ENCODE data around the gene EPB41L4B.

Gene EPB41L4B

DNA sequence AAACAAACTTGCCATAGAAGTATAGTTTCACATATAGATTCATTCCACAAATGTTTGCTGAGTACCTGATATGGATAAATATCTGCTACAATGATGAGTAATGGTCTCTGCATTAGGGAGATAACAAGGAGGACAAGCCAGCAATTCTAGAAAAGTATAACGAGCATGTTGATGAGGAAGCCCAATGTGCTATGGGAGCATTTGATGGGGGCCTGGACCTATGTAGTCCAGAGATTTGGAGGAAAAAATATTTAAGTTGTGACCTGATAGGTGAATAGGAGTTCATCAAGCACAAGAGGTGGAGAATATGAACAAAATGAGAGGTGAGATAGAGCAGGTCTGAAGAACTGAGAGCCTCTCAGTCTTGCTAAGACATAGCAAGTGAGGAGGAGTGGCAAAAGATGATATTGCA lies 186.7 kb downstream of the EPB41L4B start:
- Histone ChIP-seq H4K8ac (ENCODE audit: low read length) (no peak overlapping the region), H4K91ac (ENCODE audit: low read length) (no peak overlapping the region), H2AK5ac (ENCODE audit: low read length, severe bottlenecking) (no peak overlapping the region), H3K4me2 (ENCODE audit: low read length, poor library complexity, severe bottlenecking) (no peak overlapping the region), H3K79me1 (replicated peaks; ENCODE audit: low read length, poor library complexity, severe bottlenecking) (no peaks in the 10 kb centered on the region), H3K23ac (ENCODE audit: low read length in 2 of 2) (no peak overlapping the region), H3K27me3 (ENCODE audit: control insufficient read depth in 1 of 2, insufficient read depth in 1 of 2, low read length in 2 of 2) (peaks cover 0 to 3% of the 10 kb centered on the region in 2 experiments), H3K36me3 (ENCODE audit: control insufficient read depth in 1 of 2, insufficient read depth in 2 of 2, low read depth in 1 of 2, low read length in 2 of 2) (no peaks in the 10 kb centered on the region), H2BK12ac (ENCODE audit: low read length in 2 of 2) (no peak overlapping the region), H3K9ac (ENCODE audit: low read length) (no peak overlapping the region), H3K14ac (ENCODE audit: low read length in 2 of 2) (no peak overlapping the region), H3K4me3 (ENCODE audit: insufficient read depth in 1 of 2, low read depth in 1 of 2, low read length in 2 of 2) (no peak overlapping the region), H2BK15ac (ENCODE audit: low read depth, poor library complexity, severe bottlenecking) (no peak overlapping the region), H2BK5ac (ENCODE audit: low read depth, low read length, poor library complexity, severe bottlenecking) (no peak overlapping the region), H2AFZ (ENCODE audit: low read depth, low read length) (no peak overlapping the region), H3K18ac (ENCODE audit: low read depth in 1 of 2, low read length in 2 of 2) (no peak overlapping the region), H3K4ac (ENCODE audit: low read depth in 1 of 2, low read length in 2 of 2) (no peak overlapping the region), H3K9me3 (ENCODE audit: control insufficient read depth, low read length) (no peaks in the 10 kb centered on the region), H3K4me1 (ENCODE audit: control insufficient read depth, insufficient read depth, low read depth, low read length) (no peaks in the 10 kb centered on the region), H3K27ac (ENCODE audit: low read length, poor library complexity, severe bottlenecking) (no peak overlapping the region), H2BK120ac (ENCODE audit: low read depth, low read length) (no peak overlapping the region)
- no peak for DNase-seq
- WGBS, result 95% methylated on average over 1 of the region's 1 CpG

DNA sequence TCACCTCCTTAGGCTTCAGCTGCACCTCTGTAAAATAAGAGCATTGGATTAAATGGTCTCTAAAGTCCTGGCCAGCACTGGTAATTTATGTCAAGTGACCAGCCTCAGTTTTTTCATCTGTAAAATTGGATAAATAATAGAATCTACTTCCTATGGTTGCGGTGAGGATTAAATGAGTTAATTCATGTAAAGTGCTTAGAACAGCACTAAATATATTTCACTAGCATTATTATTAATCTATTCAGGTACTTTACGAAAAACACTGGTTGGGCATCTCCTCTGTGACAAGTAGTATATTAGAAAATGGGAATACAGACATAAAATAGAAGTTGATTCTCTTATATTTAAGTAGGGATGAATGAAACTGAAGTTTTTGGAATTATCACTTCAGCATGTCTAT lies 187.3 kb downstream of the EPB41L4B start:
- Histone ChIP-seq H3K14ac (ENCODE audit: low read length in 2 of 2) (no peak overlapping the region), H3K9ac (ENCODE audit: low read length) (no peak overlapping the region), H3K9me3 (ENCODE audit: control insufficient read depth, low read length) (no peaks in the 10 kb centered on the region), H2AK5ac (ENCODE audit: low read length, severe bottlenecking) (no peak overlapping the region), H3K4ac (ENCODE audit: low read depth in 1 of 2, low read length in 2 of 2) (no peak overlapping the region), H3K79me1 (replicated peaks; ENCODE audit: low read length, poor library complexity, severe bottlenecking) (no peaks in the 10 kb centered on the region), H2AFZ (ENCODE audit: low read depth, low read length) (no peak overlapping the region), H4K91ac (ENCODE audit: low read length) (no peak overlapping the region), H3K4me1 (ENCODE audit: control insufficient read depth, insufficient read depth, low read depth, low read length) (no peaks in the 10 kb centered on the region), H2BK120ac (ENCODE audit: low read depth, low read length) (no peak overlapping the region), H3K23ac (ENCODE audit: low read length in 2 of 2) (no peak overlapping the region), H3K4me3 (ENCODE audit: insufficient read depth in 1 of 2, low read depth in 1 of 2, low read length in 2 of 2) (no peak overlapping the region), H4K8ac (ENCODE audit: low read length) (no peak overlapping the region), H3K36me3 (ENCODE audit: control insufficient read depth in 1 of 2, insufficient read depth in 2 of 2, low read depth in 1 of 2, low read length in 2 of 2) (no peaks in the 10 kb centered on the region), H2BK12ac (ENCODE audit: low read length in 2 of 2) (no peak overlapping the region), H2BK5ac (ENCODE audit: low read depth, low read length, poor library complexity, severe bottlenecking) (no peak overlapping the region), H3K27me3 (ENCODE audit: control insufficient read depth in 1 of 2, insufficient read depth in 1 of 2, low read length in 2 of 2) (peaks cover 0 to 3% of the 10 kb centered on the region in 2 experiments), H2BK15ac (ENCODE audit: low read depth, poor library complexity, severe bottlenecking) (no peak overlapping the region), H3K4me2 (ENCODE audit: low read length, poor library complexity, severe bottlenecking) (no peak overlapping the region), H3K27ac (ENCODE audit: low read length, poor library complexity, severe bottlenecking) (no peak overlapping the region), H3K18ac (ENCODE audit: low read depth in 1 of 2, low read length in 2 of 2) (no peak overlapping the region)
- no peak for DNase-seq
- WGBS, result no CpG with 5 or more reads among the region's 2 CpGs

DNA sequence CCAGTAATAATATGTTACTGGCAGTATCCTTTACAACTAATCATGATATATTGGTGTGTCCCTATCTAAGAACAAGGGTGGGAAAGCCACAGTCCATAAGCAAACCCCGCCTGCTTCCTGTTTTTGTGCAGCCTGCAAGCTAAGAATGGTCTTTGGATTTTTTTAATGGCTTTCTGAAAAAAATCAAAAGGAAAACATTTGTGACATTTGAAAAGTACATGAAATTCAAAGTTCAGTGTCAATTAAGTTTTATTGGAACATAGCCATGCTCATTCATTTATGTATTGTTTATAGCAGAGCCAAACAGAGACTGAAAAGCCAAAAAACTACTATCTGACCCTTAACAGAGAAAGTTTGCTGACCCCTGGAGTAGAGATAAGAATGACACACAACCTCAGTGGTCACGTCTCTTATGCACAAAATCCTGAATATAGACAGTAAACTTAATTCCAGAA lies 188.3 kb downstream of the EPB41L4B start:
- H3K4me3 ChIP-seq (ENCODE audit: insufficient read depth in 1 of 2, low read depth in 1 of 2, low read length in 2 of 2), result no peak overlapping the region
- no peak overlapping the region for H2BK12ac ChIP-seq (ENCODE audit: low read length in 2 of 2)
- H3K9ac ChIP-seq (ENCODE audit: low read length), result no peak overlapping the region
- H3K79me1 ChIP-seq (replicated peaks; ENCODE audit: low read length, poor library complexity, severe bottlenecking), result no peaks in the 10 kb centered on the region
- no peak overlapping the region for H3K27ac ChIP-seq (ENCODE audit: low read length, poor library complexity, severe bottlenecking)
- no peak overlapping the region for H2BK15ac ChIP-seq (ENCODE audit: low read depth, poor library complexity, severe bottlenecking)
- H3K4me1 ChIP-seq (ENCODE audit: control insufficient read depth, insufficient read depth, low read depth, low read length), result no peaks in the 10 kb centered on the region
- no peak overlapping the region for H3K14ac ChIP-seq (ENCODE audit: low read length in 2 of 2)
- H2BK120ac ChIP-seq (ENCODE audit: low read depth, low read length), result no peak overlapping the region
- H3K9me3 ChIP-seq (ENCODE audit: control insufficient read depth, low read length), result no peaks in the 10 kb centered on the region
- 50% methylated on average over 1 of the region's 2 CpGs for WGBS
- no peak overlapping the region for H4K91ac ChIP-seq (ENCODE audit: low read length)
- H3K4me2 ChIP-seq (ENCODE audit: low read length, poor library complexity, severe bottlenecking), result no peak overlapping the region
- H2BK5ac ChIP-seq (ENCODE audit: low read depth, low read length, poor library complexity, severe bottlenecking), result no peak overlapping the region
- H3K23ac ChIP-seq (ENCODE audit: low read length in 2 of 2), result no peak overlapping the region
- no peak overlapping the region for H2AK5ac ChIP-seq (ENCODE audit: low read length, severe bottlenecking)
- no peaks in the 10 kb centered on the region for H3K36me3 ChIP-seq (ENCODE audit: control insufficient read depth in 1 of 2, insufficient read depth in 2 of 2, low read depth in 1 of 2, low read length in 2 of 2)
- no peak overlapping the region for H3K4ac ChIP-seq (ENCODE audit: low read depth in 1 of 2, low read length in 2 of 2)
- no peak overlapping the region for H3K18ac ChIP-seq (ENCODE audit: low read depth in 1 of 2, low read length in 2 of 2)
- DNase-seq, result no peak
- H3K27me3 ChIP-seq (ENCODE audit: control insufficient read depth in 1 of 2, insufficient read depth in 1 of 2, low read length in 2 of 2), result peaks cover 0 to 3% of the 10 kb centered on the region in 2 experiments
- H2AFZ ChIP-seq (ENCODE audit: low read depth, low read length), result no peak overlapping the region
- H4K8ac ChIP-seq (ENCODE audit: low read length), result no peak overlapping the region

DNA sequence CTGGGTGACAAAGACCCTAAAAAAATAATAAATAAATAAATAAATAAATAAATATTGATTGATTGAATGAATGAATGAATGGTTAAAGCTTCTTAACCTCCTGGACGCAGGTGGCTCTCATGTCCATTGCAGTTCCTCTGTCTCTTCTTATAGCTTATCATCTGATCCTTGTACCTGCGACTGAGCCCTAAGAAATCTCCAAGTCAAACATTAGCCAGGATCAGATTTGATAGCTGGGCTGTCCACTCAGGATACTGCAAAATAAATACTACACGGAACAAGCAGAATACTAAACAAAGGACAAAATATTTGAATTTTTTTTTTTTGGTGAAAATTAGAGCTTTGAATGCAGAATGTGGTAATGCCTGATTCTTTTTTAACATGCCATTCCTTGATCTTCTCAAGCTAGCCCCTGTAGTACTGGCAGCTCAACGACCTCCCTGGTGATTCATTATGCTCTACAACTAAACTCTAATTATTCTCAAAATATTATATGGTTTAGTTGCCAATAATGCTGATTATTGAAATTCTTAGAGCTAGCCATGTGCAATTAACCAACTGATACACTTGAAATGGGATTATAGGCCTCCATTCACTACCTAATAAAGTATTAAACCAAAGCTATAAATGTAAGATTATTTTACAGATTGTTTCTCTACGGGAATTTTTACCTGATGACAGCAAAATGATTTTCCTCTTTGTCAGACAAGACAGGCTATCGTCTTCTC lies 191.2 kb downstream of the EPB41L4B start:
- Histone ChIP-seq H3K14ac (ENCODE audit: low read length in 2 of 2) (no peak overlapping the region), H3K4me2 (ENCODE audit: low read length, poor library complexity, severe bottlenecking) (no peak overlapping the region), H2AFZ (ENCODE audit: low read depth, low read length) (no peak overlapping the region), H4K91ac (ENCODE audit: low read length) (no peak overlapping the region), H3K4ac (ENCODE audit: low read depth in 1 of 2, low read length in 2 of 2) (no peak overlapping the region), H3K9me3 (ENCODE audit: control insufficient read depth, low read length) (no peaks in the 10 kb centered on the region), H3K27ac (ENCODE audit: low read length, poor library complexity, severe bottlenecking) (no peak overlapping the region), H3K27me3 (ENCODE audit: control insufficient read depth in 1 of 2, insufficient read depth in 1 of 2, low read length in 2 of 2) (no peaks in the 10 kb centered on the region), H2BK5ac (ENCODE audit: low read depth, low read length, poor library complexity, severe bottlenecking) (no peak overlapping the region), H3K79me1 (replicated peaks; ENCODE audit: low read length, poor library complexity, severe bottlenecking) (no peaks in the 10 kb centered on the region), H3K4me1 (ENCODE audit: control insufficient read depth, insufficient read depth, low read depth, low read length) (no peaks in the 10 kb centered on the region), H3K9ac (ENCODE audit: low read length) (no peak overlapping the region), H3K4me3 (ENCODE audit: insufficient read depth in 1 of 2, low read depth in 1 of 2, low read length in 2 of 2) (no peak overlapping the region), H2AK5ac (ENCODE audit: low read length, severe bottlenecking) (no peak overlapping the region), H2BK120ac (ENCODE audit: low read depth, low read length) (no peak overlapping the region), H2BK12ac (ENCODE audit: low read length in 2 of 2) (no peak overlapping the region), H3K23ac (ENCODE audit: low read length in 2 of 2) (no peak overlapping the region), H3K18ac (ENCODE audit: low read depth in 1 of 2, low read length in 2 of 2) (no peak overlapping the region), H4K8ac (ENCODE audit: low read length) (no peak overlapping the region), H3K36me3 (ENCODE audit: control insufficient read depth in 1 of 2, insufficient read depth in 2 of 2, low read depth in 1 of 2, low read length in 2 of 2) (no peaks in the 10 kb centered on the region), H2BK15ac (ENCODE audit: low read depth, poor library complexity, severe bottlenecking) (no peak overlapping the region)
- WGBS, result 93% methylated on average over 4 of the region's 6 CpGs
- no peak for DNase-seq

All from mesenchymal stem cell (in vitro differentiated cells and primary cell).